Measurements from ENCODE around the gene TTC7B.

TTC7B gene

DNA sequence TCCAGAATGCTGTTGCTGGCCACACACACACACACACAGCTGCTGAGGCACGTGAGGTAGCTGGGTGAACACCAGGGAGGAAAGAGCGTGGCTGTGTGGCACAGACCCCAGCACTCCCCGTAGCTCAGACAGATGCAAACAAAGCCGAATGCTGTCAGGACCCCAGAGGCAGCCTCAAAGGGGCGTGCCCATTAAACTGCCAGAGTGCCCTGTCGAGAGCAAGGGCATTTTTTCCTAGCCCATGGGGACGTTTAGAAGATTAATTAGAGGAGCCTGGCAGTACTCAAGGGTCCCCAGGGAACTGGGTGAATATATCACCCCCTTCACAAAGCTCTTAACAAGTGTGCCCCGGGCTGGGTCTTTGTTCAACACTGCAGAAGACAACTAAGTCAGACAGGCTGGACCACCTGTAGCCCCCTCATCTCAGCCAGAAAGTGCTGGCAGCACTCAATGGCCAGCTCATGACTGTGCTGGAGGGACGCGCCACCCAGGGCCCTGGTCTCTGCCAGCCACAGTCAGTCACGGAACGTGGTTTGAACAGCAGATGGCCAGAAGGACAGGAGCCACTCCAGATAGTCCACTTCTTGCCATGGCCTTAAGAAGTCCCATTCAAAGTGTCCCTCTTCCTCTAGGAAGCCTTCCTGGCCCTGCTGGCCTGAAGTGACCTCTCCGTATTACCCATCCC, 37.5 kb downstream of the TTC7B start:
- no peaks in the 10 kb centered on the region for H3K36me3 ChIP-seq (ENCODE audit: control insufficient read depth, insufficient read depth, low read length)
- H3K9me3 ChIP-seq (ENCODE audit: control insufficient read depth, low read length): no peaks in the 10 kb centered on the region

DNA sequence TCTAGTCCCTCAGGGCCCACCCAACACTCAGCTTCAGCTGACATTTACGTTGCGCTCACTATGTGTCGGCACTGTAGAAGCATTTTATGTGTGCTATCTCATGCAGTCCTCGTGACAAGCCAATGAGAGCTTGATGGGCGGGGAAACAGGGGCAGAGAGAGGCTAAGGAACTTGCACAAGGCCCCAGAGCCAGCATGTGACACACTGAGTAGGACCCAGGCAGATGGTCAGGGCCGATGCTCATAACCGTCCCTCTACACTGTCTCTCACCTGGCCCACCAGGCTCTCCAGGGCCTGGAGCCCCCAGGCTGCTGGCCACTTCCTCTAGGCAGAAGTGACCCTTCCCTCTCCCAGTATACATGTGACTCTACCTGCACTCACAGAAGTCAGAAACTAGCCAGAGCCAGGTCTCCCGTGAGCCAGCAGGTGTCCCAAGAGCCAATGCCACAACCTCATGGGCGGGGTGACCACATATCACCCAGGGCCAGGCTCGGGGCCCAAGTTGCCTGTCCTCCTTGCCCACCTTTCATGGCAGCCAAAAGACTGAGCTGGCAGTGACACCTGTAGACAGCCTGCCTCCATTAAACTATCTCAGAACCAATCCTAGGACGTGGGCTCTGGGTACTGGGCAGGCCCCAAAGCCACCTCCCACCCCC, 38.3 kb downstream of the TTC7B start:
- Histone ChIP-seq H3K9me3 (ENCODE audit: control insufficient read depth, low read length) (no peaks in the 10 kb centered on the region), H3K36me3 (ENCODE audit: control insufficient read depth, insufficient read depth, low read length) (no peaks in the 10 kb centered on the region), H3K4me3 (ENCODE audit: insufficient read depth, low read depth, low read length, poor library complexity, severe bottlenecking) (no peak overlapping the region), H3K27ac (ENCODE audit: insufficient read depth, low read length, poor library complexity, severe bottlenecking) (no peak overlapping the region), H3K4me1 (ENCODE audit: control insufficient read depth, insufficient read depth, low read length, poor library complexity, severe bottlenecking) (no peaks in the 10 kb centered on the region), H3K27me3 (replicated peaks; ENCODE audit: control insufficient read depth, insufficient read depth, low read length, poor library complexity, severe bottlenecking) (no peaks in the 10 kb centered on the region)
- no peak for DNase-seq

More for the DNA sequence above, 37.5 kb downstream of the TTC7B start:
- H3K27ac ChIP-seq (ENCODE audit: insufficient read depth, low read length, poor library complexity, severe bottlenecking): no peak overlapping the region
- no peak for DNase-seq
- H3K4me3 ChIP-seq (ENCODE audit: insufficient read depth, low read depth, low read length, poor library complexity, severe bottlenecking): no peak overlapping the region
- H3K4me1 ChIP-seq (ENCODE audit: control insufficient read depth, insufficient read depth, low read length, poor library complexity, severe bottlenecking): no peaks in the 10 kb centered on the region
- H3K27me3 ChIP-seq (replicated peaks; ENCODE audit: control insufficient read depth, insufficient read depth, low read length, poor library complexity, severe bottlenecking): no peaks in the 10 kb centered on the region

DNA sequence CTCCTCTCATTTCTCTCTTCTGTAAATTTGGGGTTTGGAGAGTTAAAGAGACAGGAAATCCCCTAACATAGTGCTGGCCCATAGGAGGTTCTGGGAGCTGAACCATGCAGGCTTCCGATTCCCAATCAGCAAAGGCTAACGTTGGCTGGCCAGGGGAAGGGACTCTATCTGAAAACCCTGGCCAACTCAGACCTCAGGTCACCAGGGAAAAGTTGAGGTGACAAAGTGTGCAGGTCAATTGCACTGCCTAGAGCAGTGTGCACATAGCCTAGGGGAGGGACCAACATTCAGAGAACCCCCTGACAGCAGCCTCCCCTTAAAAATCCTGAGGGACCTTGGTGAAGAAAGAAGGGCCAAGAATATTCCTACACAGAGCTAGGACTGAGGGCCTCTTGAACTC, 38.9 kb downstream of the TTC7B start:
- H3K36me3 ChIP-seq (ENCODE audit: control insufficient read depth, insufficient read depth, low read length): no peaks in the 10 kb centered on the region

DNA sequence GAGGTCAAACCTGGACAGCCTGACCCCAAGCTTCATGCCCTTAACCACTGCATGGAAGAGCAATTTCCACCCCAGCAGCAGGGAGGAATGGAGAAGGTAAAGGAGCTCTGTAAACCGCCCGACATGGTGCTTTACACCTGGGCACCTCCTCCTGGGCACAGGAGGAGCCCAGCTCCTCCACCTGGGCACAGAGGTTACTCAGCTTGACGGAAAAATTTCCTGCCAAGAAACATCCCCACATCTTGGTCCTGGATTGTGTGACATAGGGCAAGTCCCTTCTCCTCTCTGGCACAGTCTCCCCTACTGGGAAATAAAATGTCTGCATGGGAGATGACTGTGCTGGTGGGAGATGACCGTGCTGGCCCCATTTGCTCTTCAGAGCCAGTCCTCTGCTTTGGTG, 40.8 kb downstream of the TTC7B start:
- DNase-seq: no peak
- no peaks in the 10 kb centered on the region for H3K27me3 ChIP-seq (replicated peaks; ENCODE audit: control insufficient read depth, insufficient read depth, low read length, poor library complexity, severe bottlenecking)
- no peaks in the 10 kb centered on the region for H3K36me3 ChIP-seq (ENCODE audit: control insufficient read depth, insufficient read depth, low read length)
- no peaks in the 10 kb centered on the region for H3K4me1 ChIP-seq (ENCODE audit: control insufficient read depth, insufficient read depth, low read length, poor library complexity, severe bottlenecking)
- H3K9me3 ChIP-seq (ENCODE audit: control insufficient read depth, low read length): no peaks in the 10 kb centered on the region
- H3K4me3 ChIP-seq (ENCODE audit: insufficient read depth, low read depth, low read length, poor library complexity, severe bottlenecking): no peak overlapping the region
- H3K27ac ChIP-seq (ENCODE audit: insufficient read depth, low read length, poor library complexity, severe bottlenecking): no peak overlapping the region

More for the DNA sequence above, 38.9 kb downstream of the TTC7B start:
- H3K27me3 ChIP-seq (replicated peaks; ENCODE audit: control insufficient read depth, insufficient read depth, low read length, poor library complexity, severe bottlenecking): no peaks in the 10 kb centered on the region
- DNase-seq: no peak
- no peaks in the 10 kb centered on the region for H3K4me1 ChIP-seq (ENCODE audit: control insufficient read depth, insufficient read depth, low read length, poor library complexity, severe bottlenecking)
- H3K27ac ChIP-seq (ENCODE audit: insufficient read depth, low read length, poor library complexity, severe bottlenecking): no peak overlapping the region
- no peaks in the 10 kb centered on the region for H3K9me3 ChIP-seq (ENCODE audit: control insufficient read depth, low read length)
- H3K4me3 ChIP-seq (ENCODE audit: insufficient read depth, low read depth, low read length, poor library complexity, severe bottlenecking): no peak overlapping the region

DNA sequence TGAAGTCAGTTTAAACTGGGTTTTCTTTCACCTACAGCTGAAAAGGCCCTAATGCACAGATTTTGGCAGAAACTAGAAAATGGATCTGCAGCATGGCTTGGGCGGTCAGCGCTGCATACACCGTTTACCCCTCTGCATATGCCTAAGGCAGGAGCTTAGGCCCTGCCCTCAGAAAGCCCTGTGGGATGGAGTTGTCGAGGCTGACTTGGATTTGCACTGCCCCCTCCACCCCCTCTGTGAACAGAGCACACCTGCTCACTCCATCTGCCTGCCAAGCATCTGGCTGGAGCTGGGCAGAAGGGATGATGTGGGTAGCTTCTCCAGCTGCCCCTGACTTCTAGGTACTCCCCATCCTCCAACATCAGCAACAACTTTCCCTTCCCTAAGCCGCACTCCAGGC, 41.9 kb downstream of the TTC7B start:
- H3K4me3 ChIP-seq (ENCODE audit: insufficient read depth, low read depth, low read length, poor library complexity, severe bottlenecking): no peak overlapping the region
- H3K27me3 ChIP-seq (replicated peaks; ENCODE audit: control insufficient read depth, insufficient read depth, low read length, poor library complexity, severe bottlenecking): no peaks in the 10 kb centered on the region
- no peaks in the 10 kb centered on the region for H3K9me3 ChIP-seq (ENCODE audit: control insufficient read depth, low read length)
- H3K36me3 ChIP-seq (ENCODE audit: control insufficient read depth, insufficient read depth, low read length): no peaks in the 10 kb centered on the region
- no peaks in the 10 kb centered on the region for H3K4me1 ChIP-seq (ENCODE audit: control insufficient read depth, insufficient read depth, low read length, poor library complexity, severe bottlenecking)
- DNase-seq: no peak
- no peak overlapping the region for H3K27ac ChIP-seq (ENCODE audit: insufficient read depth, low read length, poor library complexity, severe bottlenecking)

DNA sequence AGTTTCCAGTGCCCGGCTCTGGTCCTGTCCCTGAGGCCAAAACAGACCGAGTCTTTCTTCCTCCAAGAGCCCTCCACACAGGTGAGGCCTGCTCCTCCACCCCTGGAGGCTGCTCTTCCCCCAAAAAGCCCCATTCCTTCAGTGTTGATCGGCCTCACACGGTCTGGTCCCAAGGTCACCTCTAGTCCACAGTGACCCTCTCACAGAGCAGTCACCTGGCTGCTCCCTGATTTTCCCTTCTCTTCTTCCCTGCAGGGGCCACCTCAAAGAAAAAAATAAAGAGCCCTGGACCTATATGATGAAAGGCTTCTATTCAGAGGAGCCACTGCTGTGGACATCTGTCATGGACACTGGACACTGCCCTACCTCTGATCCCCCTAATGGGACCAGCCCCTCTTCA, 42.5 kb downstream of the TTC7B start:
- no peaks in the 10 kb centered on the region for H3K9me3 ChIP-seq (ENCODE audit: control insufficient read depth, low read length)
- H3K27me3 ChIP-seq (replicated peaks; ENCODE audit: control insufficient read depth, insufficient read depth, low read length, poor library complexity, severe bottlenecking): no peaks in the 10 kb centered on the region
- no peak overlapping the region for H3K4me3 ChIP-seq (ENCODE audit: insufficient read depth, low read depth, low read length, poor library complexity, severe bottlenecking)
- H3K4me1 ChIP-seq (ENCODE audit: control insufficient read depth, insufficient read depth, low read length, poor library complexity, severe bottlenecking): no peaks in the 10 kb centered on the region
- DNase-seq: no peak
- H3K27ac ChIP-seq (ENCODE audit: insufficient read depth, low read length, poor library complexity, severe bottlenecking): no peak overlapping the region
- no peaks in the 10 kb centered on the region for H3K36me3 ChIP-seq (ENCODE audit: control insufficient read depth, insufficient read depth, low read length)

DNA sequence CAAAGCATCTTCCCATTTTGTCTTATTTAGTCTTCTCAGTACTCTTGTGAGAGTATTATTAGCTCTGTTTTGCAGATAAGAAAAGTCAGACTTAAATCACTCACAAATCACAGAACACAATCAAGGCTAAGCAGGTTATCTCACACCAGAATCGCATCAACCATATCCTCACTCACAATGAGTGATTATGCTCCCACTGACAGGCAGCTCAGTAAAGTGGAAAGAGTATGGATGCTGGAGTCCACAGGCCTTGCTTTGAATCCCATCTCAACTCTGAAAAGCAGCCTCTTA, 43.1 kb downstream of the TTC7B start:
- H3K9me3 ChIP-seq (ENCODE audit: control insufficient read depth, low read length): no peaks in the 10 kb centered on the region
- no peaks in the 10 kb centered on the region for H3K36me3 ChIP-seq (ENCODE audit: control insufficient read depth, insufficient read depth, low read length)
- H3K27me3 ChIP-seq (replicated peaks; ENCODE audit: control insufficient read depth, insufficient read depth, low read length, poor library complexity, severe bottlenecking): no peaks in the 10 kb centered on the region
- H3K27ac ChIP-seq (ENCODE audit: insufficient read depth, low read length, poor library complexity, severe bottlenecking): no peak overlapping the region
- H3K4me1 ChIP-seq (ENCODE audit: control insufficient read depth, insufficient read depth, low read length, poor library complexity, severe bottlenecking): no peaks in the 10 kb centered on the region
- no peak overlapping the region for H3K4me3 ChIP-seq (ENCODE audit: insufficient read depth, low read depth, low read length, poor library complexity, severe bottlenecking)
- DNase-seq: no peak

DNA sequence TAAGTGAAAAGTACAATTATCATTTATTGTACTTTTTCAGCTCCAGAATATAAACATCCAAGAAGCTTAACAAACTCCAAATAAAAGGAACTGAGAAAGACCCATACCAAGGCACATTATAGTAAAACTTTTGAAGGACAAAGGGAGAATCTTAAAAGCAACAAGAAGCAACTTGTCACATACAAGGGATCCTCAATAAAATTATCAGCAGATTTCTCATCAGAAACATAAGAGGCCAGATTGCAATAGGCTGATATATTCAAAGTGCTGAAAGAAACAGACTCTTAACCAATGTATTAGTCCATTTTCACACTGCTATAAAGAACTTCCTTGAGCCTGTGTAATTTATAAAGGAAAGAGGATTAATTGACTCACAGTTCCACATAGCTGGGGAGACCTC, 48.3 kb downstream of the TTC7B start:
- no peaks in the 10 kb centered on the region for H3K4me1 ChIP-seq (ENCODE audit: control insufficient read depth, insufficient read depth, low read length, poor library complexity, severe bottlenecking)
- no peaks in the 10 kb centered on the region for H3K36me3 ChIP-seq (ENCODE audit: control insufficient read depth, insufficient read depth, low read length)
- no peak overlapping the region for H3K4me3 ChIP-seq (ENCODE audit: insufficient read depth, low read depth, low read length, poor library complexity, severe bottlenecking)
- DNase-seq: no peak
- H3K27ac ChIP-seq (ENCODE audit: insufficient read depth, low read length, poor library complexity, severe bottlenecking): no peak overlapping the region
- H3K9me3 ChIP-seq (ENCODE audit: control insufficient read depth, low read length): peaks cover 5% of the 10 kb centered on the region
- no peaks in the 10 kb centered on the region for H3K27me3 ChIP-seq (replicated peaks; ENCODE audit: control insufficient read depth, insufficient read depth, low read length, poor library complexity, severe bottlenecking)

DNA sequence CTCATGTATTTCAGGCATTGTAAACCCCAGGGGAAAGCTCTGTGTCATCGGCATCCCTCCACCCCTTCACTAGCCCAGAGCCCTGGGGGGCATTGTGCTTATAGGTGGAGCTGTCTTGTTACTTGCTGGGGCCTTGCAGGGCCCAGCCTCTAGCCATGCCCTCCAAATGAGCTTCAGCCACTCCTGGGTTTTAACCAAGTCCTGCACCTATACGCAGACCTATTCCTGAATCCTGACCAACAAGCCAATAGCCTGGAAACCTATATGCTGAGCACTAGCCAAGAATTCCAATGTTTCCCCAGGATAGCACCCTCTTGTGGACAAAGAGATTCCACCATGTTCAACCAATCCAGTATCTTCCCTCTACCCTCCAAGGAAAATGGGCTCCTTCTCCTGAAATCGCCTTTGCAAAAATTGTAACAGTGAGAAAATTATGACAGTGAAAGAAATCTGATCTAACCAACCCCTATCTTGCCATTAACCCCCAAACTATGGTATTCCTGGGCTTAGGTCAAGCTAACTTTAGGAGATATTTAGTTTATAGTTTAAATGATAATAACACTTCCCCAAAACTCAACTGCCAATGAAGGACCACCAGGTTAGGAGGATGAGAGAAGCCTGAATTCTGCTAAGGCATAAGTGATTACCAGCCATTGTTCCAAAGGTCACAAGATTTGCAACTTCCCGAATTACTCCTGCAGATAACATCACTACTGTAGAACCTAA, 55.5 kb downstream of the TTC7B start:
- Histone ChIP-seq H3K4me3 (ENCODE audit: insufficient read depth, low read depth, low read length, poor library complexity, severe bottlenecking) (no peak overlapping the region), H3K27ac (ENCODE audit: insufficient read depth, low read length, poor library complexity, severe bottlenecking) (no peak overlapping the region), H3K9me3 (ENCODE audit: control insufficient read depth, low read length) (peaks cover 5% of the 10 kb centered on the region), H3K27me3 (replicated peaks; ENCODE audit: control insufficient read depth, insufficient read depth, low read length, poor library complexity, severe bottlenecking) (no peaks in the 10 kb centered on the region), H3K36me3 (ENCODE audit: control insufficient read depth, insufficient read depth, low read length) (no peaks in the 10 kb centered on the region), H3K4me1 (ENCODE audit: control insufficient read depth, insufficient read depth, low read length, poor library complexity, severe bottlenecking) (peaks cover 15% of the 10 kb centered on the region)
- DNase-seq: no peak

DNA sequence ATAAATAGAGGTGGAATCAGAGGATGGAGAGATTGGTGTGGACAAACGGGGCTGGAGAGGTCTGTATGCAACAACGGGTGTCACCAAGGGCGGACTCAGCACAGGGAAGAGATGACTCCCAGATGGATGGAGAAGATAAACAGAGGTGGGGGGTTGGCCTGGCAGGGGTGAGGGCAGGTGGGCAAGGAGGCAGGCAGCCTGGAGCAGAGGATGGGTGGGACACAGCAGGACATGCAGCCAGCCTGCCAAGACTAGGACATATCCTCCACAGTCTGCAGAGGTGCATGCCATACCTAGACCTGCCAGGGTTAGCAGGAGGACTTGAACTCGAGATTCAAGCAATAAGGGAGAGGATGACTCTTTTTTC, 56.2 kb downstream of the TTC7B start:
- DNase-seq: no peak

More for the DNA sequence above, 56.2 kb downstream of the TTC7B start:
- H3K27ac ChIP-seq (ENCODE audit: insufficient read depth, low read length, poor library complexity, severe bottlenecking): no peak overlapping the region
- H3K27me3 ChIP-seq (replicated peaks; ENCODE audit: control insufficient read depth, insufficient read depth, low read length, poor library complexity, severe bottlenecking): no peaks in the 10 kb centered on the region
- no peak overlapping the region for H3K4me3 ChIP-seq (ENCODE audit: insufficient read depth, low read depth, low read length, poor library complexity, severe bottlenecking)
- H3K36me3 ChIP-seq (ENCODE audit: control insufficient read depth, insufficient read depth, low read length): no peaks in the 10 kb centered on the region
- peaks cover 15% of the 10 kb centered on the region for H3K4me1 ChIP-seq (ENCODE audit: control insufficient read depth, insufficient read depth, low read length, poor library complexity, severe bottlenecking)
- H3K9me3 ChIP-seq (ENCODE audit: control insufficient read depth, low read length): peaks cover 5% of the 10 kb centered on the region
